ENCODE results near the gene COL4A6. TPM values are rescaled to one million over a fixed set of nuclear protein-coding genes. Genes with fewer than 3 reads are reported as not detected.

COL4A6 gene
- total and polyA plus RNA-seq, 2 of the 4 experiments (the other 2 are of a cell fraction): 0.36 to 0.74 TPM

DNA sequence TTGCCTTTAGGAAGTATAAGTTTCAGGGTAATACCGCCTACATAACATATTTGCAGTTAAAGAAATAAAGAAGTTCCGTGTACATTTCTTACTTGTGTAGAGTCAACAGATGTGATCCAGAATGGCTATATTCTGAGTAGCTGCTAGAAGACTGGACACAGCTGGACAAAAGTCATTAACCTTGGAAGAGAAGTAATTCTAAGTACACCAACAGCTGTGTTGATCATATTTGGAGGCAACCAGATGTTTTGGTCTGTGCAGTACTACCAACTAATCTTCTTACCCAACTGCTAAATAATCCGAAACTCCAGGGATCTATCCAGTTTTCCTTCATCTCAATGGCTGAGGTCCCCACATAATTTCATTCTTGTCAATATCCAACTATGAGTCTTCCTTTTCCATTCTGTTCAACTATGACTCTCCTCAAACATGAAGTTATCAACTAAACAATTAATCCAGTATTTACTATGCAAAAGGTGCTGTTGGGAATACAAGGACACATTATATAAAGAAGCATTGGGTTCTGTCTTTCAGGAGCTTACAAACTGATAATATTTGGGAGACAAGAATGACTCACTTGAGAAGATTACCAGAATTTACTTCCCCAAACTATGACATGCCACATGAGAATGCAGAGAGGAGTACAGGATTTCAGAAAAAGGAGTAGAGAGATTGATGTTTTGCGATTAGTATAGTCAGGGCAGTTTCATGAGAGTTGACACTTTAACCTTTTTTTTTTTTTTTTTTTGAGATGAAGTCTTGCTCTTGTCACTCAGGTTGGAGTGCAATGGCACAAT, 78.2 kb downstream of the COL4A6 start:
- no peaks in the 10 kb centered on the region for H4K20me1 ChIP-seq (ENCODE audit: insufficient read depth, low read length)
- H2BK20ac ChIP-seq (ENCODE audit: low read depth, low read length): no peak overlapping the region
- no peak overlapping the region for H3K9ac ChIP-seq (ENCODE audit: low read depth, low read length)
- H3K4me1 ChIP-seq (ENCODE audit: control insufficient read depth, insufficient read depth, low read length): no peaks in the 10 kb centered on the region
- H2BK120ac ChIP-seq (ENCODE audit: low read depth, low read length): no peak overlapping the region
- no peaks in the 10 kb centered on the region; the same call in 1 of the 2 replicates for H3K27me3 ChIP-seq (ENCODE audit: control insufficient read depth, insufficient read depth, low read length)
- H3K4me3 ChIP-seq (ENCODE audit: insufficient read depth, low read depth, low read length): no peak overlapping the region
- no peak overlapping the region; the same call in 1 of the 2 replicates for H3K4me2 ChIP-seq (ENCODE audit: low read depth, low read length)
- ChIA-PET CTCF (no interaction called here), POLR2A (ENCODE audit: unreplicated experiment) (no interaction called here)
- H4K91ac ChIP-seq (ENCODE audit: insufficient read depth, low read depth, low read length): no peak overlapping the region
- no peak overlapping the region for H2AK5ac ChIP-seq (ENCODE audit: low read depth, low read length)
- H3K14ac ChIP-seq (replicated peaks; ENCODE audit: low read depth, low read length): no peak overlapping the region
- no TSS peak for BruUV-seq (replicated peaks)
- H2AFZ ChIP-seq (replicated peaks; ENCODE audit: low read length, poor library complexity): no peak overlapping the region
- H4K8ac ChIP-seq (ENCODE audit: low read depth in 2 of 2, low read length in 2 of 2): no peak overlapping the region
- no peak overlapping the region for H3K23ac ChIP-seq (ENCODE audit: low read depth, low read length)
- ATAC-seq (ENCODE audit: low read depth) (peak; percentile 73), DNase-seq (peak; percentile 32)
- no peak overlapping the region for H2BK5ac ChIP-seq (ENCODE audit: low read depth, low read length, poor library complexity, severe bottlenecking)
- TF ChIP-seq POLR2A (IDR thresholded peaks at IDR 0.05; ENCODE audit: low read depth, low read length): no peak
- TF ChIP-seq MAFK (IDR thresholded peaks at IDR 0.05; ENCODE audit: low read depth, low read length): no peak
- no peak for TF ChIP-seq RFX5 (IDR thresholded peaks at IDR 0.05; ENCODE audit: low read depth, low read length)
- TF ChIP-seq, protein P1, sequence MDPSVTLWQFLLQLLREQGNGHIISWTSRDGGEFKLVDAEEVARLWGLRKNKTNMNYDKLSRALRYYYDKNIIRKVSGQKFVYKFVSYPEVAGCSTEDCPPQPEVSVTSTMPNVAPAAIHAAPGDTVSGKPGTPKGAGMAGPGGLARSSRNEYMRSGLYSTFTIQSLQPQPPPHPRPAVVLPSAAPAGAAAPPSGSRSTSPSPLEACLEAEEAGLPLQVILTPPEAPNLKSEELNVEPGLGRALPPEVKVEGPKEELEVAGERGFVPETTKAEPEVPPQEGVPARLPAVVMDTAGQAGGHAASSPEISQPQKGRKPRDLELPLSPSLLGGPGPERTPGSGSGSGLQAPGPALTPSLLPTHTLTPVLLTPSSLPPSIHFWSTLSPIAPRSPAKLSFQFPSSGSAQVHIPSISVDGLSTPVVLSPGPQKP (IDR thresholded peaks at IDR 0.05; ENCODE audit: borderline replicate concordance, low read depth, low read length): no peak
- TF ChIP-seq, protein P2, sequence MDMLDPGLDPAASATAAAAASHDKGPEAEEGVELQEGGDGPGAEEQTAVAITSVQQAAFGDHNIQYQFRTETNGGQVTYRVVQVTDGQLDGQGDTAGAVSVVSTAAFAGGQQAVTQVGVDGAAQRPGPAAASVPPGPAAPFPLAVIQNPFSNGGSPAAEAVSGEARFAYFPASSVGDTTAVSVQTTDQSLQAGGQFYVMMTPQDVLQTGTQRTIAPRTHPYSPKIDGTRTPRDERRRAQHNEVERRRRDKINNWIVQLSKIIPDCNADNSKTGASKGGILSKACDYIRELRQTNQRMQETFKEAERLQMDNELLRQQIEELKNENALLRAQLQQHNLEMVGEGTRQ (IDR thresholded peaks at IDR 0.05; ENCODE audit: low read depth, low read length): no peak
- TF ChIP-seq CHD1 (IDR thresholded peaks at IDR 0.05; ENCODE audit: low read depth, low read length): no peak
- TF ChIP-seq MXI1 (IDR thresholded peaks at IDR 0.05; ENCODE audit: borderline replicate concordance, low read depth, low read length): no peak
- TF ChIP-seq NFE2L2 (IDR thresholded peaks at IDR 0.05; ENCODE audit: low read depth, low read length): no peak
- no peak for TF ChIP-seq FOS (IDR thresholded peaks at IDR 0.05; ENCODE audit: low read depth, low read length)
- TF ChIP-seq RAD21 (IDR thresholded peaks at IDR 0.05; ENCODE audit: low read length): no peak
- TF ChIP-seq BHLHE40 (IDR thresholded peaks at IDR 0.05; ENCODE audit: low read depth, low read length): no peak
- TF ChIP-seq, protein P3, sequence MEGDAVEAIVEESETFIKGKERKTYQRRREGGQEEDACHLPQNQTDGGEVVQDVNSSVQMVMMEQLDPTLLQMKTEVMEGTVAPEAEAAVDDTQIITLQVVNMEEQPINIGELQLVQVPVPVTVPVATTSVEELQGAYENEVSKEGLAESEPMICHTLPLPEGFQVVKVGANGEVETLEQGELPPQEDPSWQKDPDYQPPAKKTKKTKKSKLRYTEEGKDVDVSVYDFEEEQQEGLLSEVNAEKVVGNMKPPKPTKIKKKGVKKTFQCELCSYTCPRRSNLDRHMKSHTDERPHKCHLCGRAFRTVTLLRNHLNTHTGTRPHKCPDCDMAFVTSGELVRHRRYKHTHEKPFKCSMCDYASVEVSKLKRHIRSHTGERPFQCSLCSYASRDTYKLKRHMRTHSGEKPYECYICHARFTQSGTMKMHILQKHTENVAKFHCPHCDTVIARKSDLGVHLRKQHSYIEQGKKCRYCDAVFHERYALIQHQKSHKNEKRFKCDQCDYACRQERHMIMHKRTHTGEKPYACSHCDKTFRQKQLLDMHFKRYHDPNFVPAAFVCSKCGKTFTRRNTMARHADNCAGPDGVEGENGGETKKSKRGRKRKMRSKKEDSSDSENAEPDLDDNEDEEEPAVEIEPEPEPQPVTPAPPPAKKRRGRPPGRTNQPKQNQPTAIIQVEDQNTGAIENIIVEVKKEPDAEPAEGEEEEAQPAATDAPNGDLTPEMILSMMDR (conservative IDR thresholded peaks at IDR 0.05; ENCODE audit: low read depth, low read length): no peak
- TF ChIP-seq CEBPB (IDR thresholded peaks at IDR 0.05; ENCODE audit: low read depth, low read length): no peak
- TF ChIP-seq RCOR1 (IDR thresholded peaks at IDR 0.05; ENCODE audit: insufficient replicate concordance, low read length): no peak
- H3K36me3 ChIP-seq (ENCODE audit: control insufficient read depth, insufficient read depth, low read length): no peaks in the 10 kb centered on the region
- H4K5ac ChIP-seq (ENCODE audit: low read depth, low read length): no peak overlapping the region
- intact Hi-C loops (cut with micrococcal nuclease) (no loop called here), in situ Hi-C loops (cut with MboI; ENCODE audit: low sequenced_read_pairs) (no loop called here), dilution Hi-C loops (cut with HindIII; ENCODE audit: low sequenced_read_pairs, unreplicated experiment) (no loop called here)
- H3K9me3 ChIP-seq (ENCODE audit: control insufficient read depth, insufficient read depth, low read length): no peaks in the 10 kb centered on the region
- no peak overlapping the region for H2AK9ac ChIP-seq (replicated peaks; ENCODE audit: low read depth, low read length, poor library complexity)
- H3K79me1 ChIP-seq (ENCODE audit: low read depth in 1 of 2, low read length in 2 of 2): no peaks in the 10 kb centered on the region
- H3K4ac ChIP-seq (ENCODE audit: low read depth, low read length): no peak overlapping the region
- no peak overlapping the region for H3K27ac ChIP-seq (ENCODE audit: insufficient read depth, low read length)
- no peak overlapping the region; the same call in 1 of the 2 replicates for H3K18ac ChIP-seq (ENCODE audit: low read depth, low read length)
- H3K9me1 ChIP-seq (ENCODE audit: insufficient read depth, low read length): no peaks in the 10 kb centered on the region
- H3K56ac ChIP-seq (ENCODE audit: extremely low read depth, insufficient read depth, low read length): no peak overlapping the region
- WGBS, 2 experiments (ENCODE audit: extremely low coverage in 2 of 2, insufficient read length in 1 of 2): no CpG with 5 or more reads among the region's 4 CpGs
- H2BK15ac ChIP-seq (ENCODE audit: low read depth, low read length): no peak overlapping the region
